ENCODE results near the gene QPCT.
"Not testable (repeated sequence)": the region's sequence is repeated elsewhere in the genome, so short reads cannot be mapped to it uniquely, and the experiment has no call there.

The QPCT gene

GRCh38 chr2:37344453-37345361 lies at the start of gene QPCT:
QPCT (plus strand) TSS chr2:37344630; CDS start chr2:37344732, 102 bp downstream.
- DNase-seq = peak; percentile 53

- DNase-seq = not testable (repeated sequence)
Measured at GRCh38 chr2:37294858-37295257, 49.6 kb upstream of the QPCT start.

GRCh38 chr2:37295469-37296073 lies 48.9 kb upstream of the QPCT start:
- no peak for DNase-seq

- no peak for DNase-seq
Measured at GRCh38 chr2:37297632-37298031, 46.8 kb upstream of the QPCT start.

GRCh38 chr2:37300146-37300545 lies 44.3 kb upstream of the QPCT start:
- DNase-seq = no peak

GRCh38 chr2:37300578-37300977 lies 43.9 kb upstream of the QPCT start:
- DNase-seq = no peak

GRCh38 chr2:37301408-37301807 lies 43.0 kb upstream of the QPCT start:
- DNase-seq = no peak

GRCh38 chr2:37302701-37303252 lies 41.7 kb upstream of the QPCT start:
- DNase-seq = no peak

- no peak for DNase-seq
Measured at GRCh38 chr2:37306024-37306423, 38.4 kb upstream of the QPCT start.

GRCh38 chr2:37307500-37307899 lies 36.9 kb upstream of the QPCT start:
- DNase-seq = no peak

- no peak for DNase-seq
Measured at GRCh38 chr2:37315364-37315763, 29.1 kb upstream of the QPCT start.

GRCh38 chr2:37316181-37316580 lies 28.2 kb upstream of the QPCT start:
- DNase-seq = no peak

GRCh38 chr2:37317746-37318145 lies 26.7 kb upstream of the QPCT start:
- no peak for DNase-seq

GRCh38 chr2:37318401-37318800 lies 26.0 kb upstream of the QPCT start:
- DNase-seq = no peak

GRCh38 chr2:37319754-37320609 lies 24.4 kb upstream of the QPCT start:
- DNase-seq = no peak

- no peak for DNase-seq
Measured at GRCh38 chr2:37321029-37321682, 23.3 kb upstream of the QPCT start.

- no peak for DNase-seq
Measured at GRCh38 chr2:37322368-37322767, 22.1 kb upstream of the QPCT start.

- no peak for DNase-seq
Measured at GRCh38 chr2:37323176-37323780, 21.2 kb upstream of the QPCT start.

GRCh38 chr2:37323781-37324535 lies 20.5 kb upstream of the QPCT start:
- peak; percentile 19 for DNase-seq

- no peak for DNase-seq
Measured at GRCh38 chr2:37324536-37324785, 20.0 kb upstream of the QPCT start.

GRCh38 chr2:37324786-37325624 lies 19.4 kb upstream of the QPCT start, which contains the start of gene PRKD3:
PRKD3 (minus strand) TSS chr2:37324833; CDS start chr2:37316524, 8,309 bp downstream.
- DNase-seq = peak; percentile 58
